Endothelial cell of umbilical vein (primary cell): Measurements from ENCODE around the gene BTF3L4. TPM values are rescaled to one million over a fixed set of nuclear protein-coding genes. Genes with fewer than 3 reads are reported as not detected.

ENCODE experiments used
- BruUV-seq: library from RNA; stranded (reverse); fragments of 400-500 nt; replicated peaks from 2 replicates; lab custom pipeline; 2021; lab: Mats Ljungman, UMichigan
- CTCF ChIA-PET: fragments of 300-600, 350-600 bp; sonication (Branson Sonifier 250); formaldehyde crosslinking; loops from one replicate; lab custom pipeline; 2021; ENCODE audit warnings: antibody characterized with exemption, inconsistent platforms; lab: Charles Lee
- POLR2A ChIA-PET: fragments of 300-600, 350-600 bp; sonication (Branson Sonifier 250); formaldehyde crosslinking; loops from one replicate; lab custom pipeline; 2021; ENCODE audit warnings: antibody characterized with exemption, inconsistent platforms; lab: Charles Lee
- DNase-seq: peaks from one replicate; pipeline ENCODE4 v3.0.0-alpha.2; 2011; ENCODE audit warnings: low read depth, low spot score
- FAIRE-seq: peaks from 2 replicates; lab custom pipeline; 2011; peaks lifted over from hg19 to GRCh38; lab: Jason Lieb, UNC
- H2AFZ ChIP-seq: 2 replicates; pipeline ENCODE4 v1.6.0; 2012; ENCODE audit warnings: low read depth, low read length, control low read depth, inconsistent platforms
- H3K27ac ChIP-seq: 2 replicates; pipeline ENCODE4 v1.5.1; 2011; ENCODE audit warnings: low read depth, mild to moderate bottlenecking, control low read depth, low read length, moderate library complexity; ENCODE audit not compliant: insufficient read depth
- H3K27me3 ChIP-seq, 2 experiments: 2 replicates each; pipeline versions ENCODE4 v1.6.0 to v1.6.1; 2011; ENCODE audit warnings: low read length in 2 of 2, mixed read lengths in 1 of 2; ENCODE audit not compliant: control insufficient read depth in 2 of 2, insufficient read depth in 2 of 2
- H3K36me3 ChIP-seq, 2 experiments: 2 replicates in 1 of 2; 3 replicates in 1 of 2; pipeline ENCODE4 v1.5.1; 2011; ENCODE audit warnings: low read length in 2 of 2, mild to moderate bottlenecking in 1 of 2, moderate library complexity in 1 of 2; ENCODE audit not compliant: control insufficient read depth in 2 of 2, insufficient read depth in 2 of 2; ENCODE audit errors: extremely low read depth in 1 of 2
- H3K4me1 ChIP-seq: 3 replicates; pipeline ENCODE4 v1.5.1; 2011; ENCODE audit warnings: mild to moderate bottlenecking, low read length; ENCODE audit not compliant: control insufficient read depth, insufficient read depth; ENCODE audit errors: extremely low read depth
- H3K4me2 ChIP-seq: 2 replicates; pipeline ENCODE4 v1.6.1; 2011; ENCODE audit warnings: low read length, control low read depth, mixed read lengths; ENCODE audit not compliant: insufficient read depth
- H3K4me3 ChIP-seq, 3 experiments: fragments of 200-600 bp in 1 of 3; sonication (generic), shearing (Covaris generic) in 1 of 3; replicated peaks in 1 of 3; 2 replicates each; pipeline ENCODE4 v1.5.1; 2011 to 2016; ENCODE audit warnings: control low read depth in 3 of 3, low read length in 3 of 3, mild to moderate bottlenecking in 2 of 3, inconsistent platforms in 1 of 3, low read depth in 1 of 3, moderate library complexity in 1 of 3; ENCODE audit not compliant: insufficient read depth in 1 of 3
- H3K79me2 ChIP-seq: 2 replicates; pipeline ENCODE4 v1.6.0; 2012; ENCODE audit warnings: low read length, inconsistent platforms; ENCODE audit not compliant: control insufficient read depth, insufficient read depth
- H3K9ac ChIP-seq: replicated peaks from 2 replicates; pipeline ENCODE3; 2011; ENCODE audit warnings: low read length, control low read depth; ENCODE audit not compliant: insufficient read depth; ENCODE audit errors: extremely low read depth
- H3K9me1 ChIP-seq: replicated peaks from 3 replicates; pipeline ENCODE4 v1.6.0; 2011; ENCODE audit warnings: mild to moderate bottlenecking, low read length; ENCODE audit not compliant: control insufficient read depth, insufficient read depth; ENCODE audit errors: extremely low read depth
- H3K9me3 ChIP-seq: replicated peaks from 2 replicates; pipeline ENCODE4 v1.5.1; 2012; ENCODE audit warnings: low read length, inconsistent platforms; ENCODE audit not compliant: control insufficient read depth, insufficient read depth
- H4K20me1 ChIP-seq: replicated peaks from 2 replicates; pipeline ENCODE3; 2011; ENCODE audit warnings: mild to moderate bottlenecking, low read length; ENCODE audit not compliant: control insufficient read depth, insufficient read depth; ENCODE audit errors: extremely low read depth
- CTCF ChIP-seq, 2 donors: IDR thresholded peaks; 1 replicate in 1 of 2; 2 replicates in 1 of 2; pipeline ENCODE4 v1.5.1; 2011; ENCODE audit warnings: low read length in 2 of 2, mild to moderate bottlenecking in 2 of 2, moderate library complexity in 2 of 2, control low read depth in 1 of 2, inconsistent platforms in 1 of 2, low read depth in 1 of 2; ENCODE audit not compliant: insufficient read depth in 1 of 2; ENCODE audit errors: extremely low read depth in 1 of 2
- EZH2 ChIP-seq: IDR thresholded peaks from 2 replicates; pipeline ENCODE4 v1.6.1; 2012; ENCODE audit warnings: borderline replicate concordance, low read depth, mild to moderate bottlenecking, moderate library complexity, low read length, inconsistent platforms; ENCODE audit not compliant: severe bottlenecking
- FOS ChIP-seq: IDR thresholded peaks from 2 replicates; pipeline ENCODE4 v1.6.1; 2011; ENCODE audit warnings: mild to moderate bottlenecking, low read length, moderate library complexity, borderline replicate concordance; ENCODE audit not compliant: insufficient read depth
- GATA2 ChIP-seq: IDR thresholded peaks from 2 replicates; pipeline ENCODE4 v1.7.0; 2011; ENCODE audit warnings: low read depth, mild to moderate bottlenecking, moderate library complexity, mixed read lengths, low read length; ENCODE audit not compliant: insufficient read length, insufficient read depth
- JUN ChIP-seq: IDR thresholded peaks from 2 replicates; pipeline ENCODE4 v1.6.1; 2011; ENCODE audit warnings: borderline replicate concordance, low read depth; ENCODE audit not compliant: insufficient read length, insufficient read depth
- MAX ChIP-seq: IDR thresholded peaks from 2 replicates; pipeline ENCODE4 v1.6.1; 2011; ENCODE audit not compliant: insufficient read depth, insufficient read length
- MYC ChIP-seq: IDR thresholded peaks from one replicate; pipeline ENCODE4 v1.6.1; 2011; ENCODE audit warnings: mild to moderate bottlenecking, low read depth, low read length
- POLR2A ChIP-seq: IDR thresholded peaks from 2 replicates; pipeline ENCODE4 v1.6.1; 2012; ENCODE audit warnings: low read depth, mild to moderate bottlenecking, control low read depth, low read length
- POLR2AphosphoS5 ChIP-seq: IDR thresholded peaks from 2 replicates; pipeline ENCODE4 v1.6.1; 2012; ENCODE audit warnings: low read depth, mild to moderate bottlenecking, control low read depth, low read length, moderate library complexity; ENCODE audit not compliant: insufficient read depth
- dilution Hi-C: fragments of 300-500 bp; cut with MboI; formaldehyde crosslinking; loops from one replicate; pipeline ENCODE4 v1.15.0; 2019; ENCODE audit warnings: low sequenced_read_pairs; ENCODE audit not compliant: extremely low pct_ligation_motif_present
- intact Hi-C: fragments of 100-400 bp; cut with micrococcal nuclease; formaldehyde crosslinking; loops from one replicate; pipeline ENCODE4 v1.10.0; 2022
- polyA plus RNA-seq, 4 experiments: library from polyadenylated mRNA; depleted of rRNA in 3 of 4; stranded (reverse) in 3 of 4; unstranded in 1 of 4; fragments of >200 nt; gene quantifications; 2 replicates each; pipeline versions ENCODE4 v1.2.1 to v1.2.3, GENCODE V29; 2011 to 2012; ENCODE audit warnings: missing spikeins in 1 of 4
- total RNA-seq: library from RNA; stranded (reverse); gene quantifications from 2 replicates; pipeline ENCODE4 v1.2.3, GENCODE V29; 2021

Gene BTF3L4
- total and polyA plus RNA-seq, 2 donors (not counting 3 experiments of a cell fraction or from before 2014, with no cell fraction given): 25.1 to 43.2 TPM

- CTCF ChIA-PET: no interaction called here
- peak overlapping the region; percentile 97 for H3K4me2 ChIP-seq
- H3K9ac ChIP-seq: peak overlapping the region; percentile 86
- peak overlapping the region; percentile 62 to 93 (median 92) for H3K4me3 ChIP-seq
- POLR2A ChIA-PET: interaction anchor here (1.4 to 1.5 kb wide), 2 partner anchors 23 to 29 kb away, joined by 3 to 4 read pairs; partner anchors contain the start of gene KTI12
- H2AFZ ChIP-seq: peak overlapping the region; percentile 71
- TF ChIP-seq POLR2A (no peak), POLR2AphosphoS5 (no peak), JUN (no peak), MAX (no peak), MYC (no peak), GATA2 (no peak), FOS (no peak), CTCF (IDR thresholded peaks at IDR 0.05; ENCODE audit: extremely low read depth in 1 of 2, insufficient read depth in 1 of 2, low read depth in 1 of 2, low read length in 2 of 2) (no peak), EZH2 (no peak)
- FAIRE-seq (no peak), DNase-seq (no peak)
- no peaks in the 10 kb centered on the region for H3K27me3 ChIP-seq
- no peaks in the 10 kb centered on the region for H3K9me1 ChIP-seq
- intact Hi-C loops (loop anchor here (1.0 to 5.0 kb wide), 3 partner anchors 23 to 311 kb away; partner anchors contain the start of genes CC2D1B and KTI12), dilution Hi-C loops (no loop called here)
- H3K27ac ChIP-seq: peak overlapping the region; percentile 75
- H4K20me1 ChIP-seq: no peaks in the 10 kb centered on the region
- H3K9me3 ChIP-seq: no peaks in the 10 kb centered on the region
- BruUV-seq: no TSS peak
- H3K79me2 ChIP-seq: peaks cover 47% of the 10 kb centered on the region
- peaks cover 24% of the 10 kb centered on the region for H3K4me1 ChIP-seq
- H3K36me3 ChIP-seq: peaks cover 4 to 8% of the 10 kb centered on the region in 2 experiments
Observed at GRCh38 chr1:52055866-52056162, 281 bp upstream of the BTF3L4 start.
